Naive B cell (primary cell): ENCODE data around the gene ASPSCR1. TPM values are rescaled to one million over a fixed set of nuclear protein-coding genes. Genes with fewer than 3 reads are reported as not detected.
"Not testable (repeated sequence)": the region's sequence is repeated elsewhere in the genome, so short reads cannot be mapped to it uniquely, and the experiment has no call there.

Experiments
- ATAC-seq, 2 donors: fragments of 150-1000 bp; cut with Tn5 transposase; 2 replicates each; pipeline ENCODE4 v1.10.0; 2021; ENCODE audit warnings: low read depth in 2 of 2, mild to moderate bottlenecking in 2 of 2, moderate library complexity in 2 of 2
- DNase-seq: peaks from one replicate; pipeline ENCODE4 v3.0.0; 2022
- H3K27ac Mint-ChIP-seq, 6 donors: one replicate each; pipeline ENCODE4 v1.8.0; 2020 to 2022; ENCODE audit warnings: mild to moderate bottlenecking in 6 of 6, mixed read lengths in 6 of 6, moderate library complexity in 5 of 6, inconsistent platforms in 2 of 6
- H3K27me3 Mint-ChIP-seq, 3 donors: one replicate each; pipeline ENCODE4 v1.8.0; 2021 to 2022; ENCODE audit warnings: mixed read lengths in 3 of 3, mild to moderate bottlenecking in 1 of 3
- H3K36me3 Mint-ChIP-seq, 2 donors: one replicate each; pipeline ENCODE4 v1.8.0; 2020 to 2022; ENCODE audit warnings: mixed read lengths in 2 of 2, inconsistent platforms in 1 of 2, mild to moderate bottlenecking in 1 of 2
- H3K4me1 Mint-ChIP-seq, 3 donors: one replicate each; pipeline ENCODE4 v1.8.0; 2020 to 2022; ENCODE audit warnings: mixed read lengths in 3 of 3, inconsistent platforms in 1 of 3, mild to moderate bottlenecking in 1 of 3, moderate library complexity in 1 of 3
- H3K4me3 Mint-ChIP-seq, 8 donors: one replicate each; pipeline ENCODE4 v1.8.0; 2020 to 2022; ENCODE audit warnings: mild to moderate bottlenecking in 8 of 8, mixed read lengths in 8 of 8, moderate library complexity in 8 of 8, inconsistent platforms in 2 of 8
- H3K9me3 Mint-ChIP-seq, 7 donors: one replicate each; pipeline ENCODE4 v1.8.0; 2020 to 2022; ENCODE audit warnings: mixed read lengths in 7 of 7, mild to moderate bottlenecking in 5 of 7, inconsistent platforms in 2 of 7, moderate library complexity in 1 of 7
- polyA plus RNA-seq, 6 donors: library from polyadenylated mRNA; unstranded; fragments of 300-500 nt; fragmentation: Illumina TruSeq; gene quantifications; one replicate each; pipeline ENCODE4 v1.2.3, GENCODE V29; 2021; ENCODE audit warnings: low read depth in 6 of 6

Gene ASPSCR1
- polyA plus RNA-seq, 6 donors from 2014 or later, result 20.2 to 31.0 (median 25.0) TPM

DNA sequence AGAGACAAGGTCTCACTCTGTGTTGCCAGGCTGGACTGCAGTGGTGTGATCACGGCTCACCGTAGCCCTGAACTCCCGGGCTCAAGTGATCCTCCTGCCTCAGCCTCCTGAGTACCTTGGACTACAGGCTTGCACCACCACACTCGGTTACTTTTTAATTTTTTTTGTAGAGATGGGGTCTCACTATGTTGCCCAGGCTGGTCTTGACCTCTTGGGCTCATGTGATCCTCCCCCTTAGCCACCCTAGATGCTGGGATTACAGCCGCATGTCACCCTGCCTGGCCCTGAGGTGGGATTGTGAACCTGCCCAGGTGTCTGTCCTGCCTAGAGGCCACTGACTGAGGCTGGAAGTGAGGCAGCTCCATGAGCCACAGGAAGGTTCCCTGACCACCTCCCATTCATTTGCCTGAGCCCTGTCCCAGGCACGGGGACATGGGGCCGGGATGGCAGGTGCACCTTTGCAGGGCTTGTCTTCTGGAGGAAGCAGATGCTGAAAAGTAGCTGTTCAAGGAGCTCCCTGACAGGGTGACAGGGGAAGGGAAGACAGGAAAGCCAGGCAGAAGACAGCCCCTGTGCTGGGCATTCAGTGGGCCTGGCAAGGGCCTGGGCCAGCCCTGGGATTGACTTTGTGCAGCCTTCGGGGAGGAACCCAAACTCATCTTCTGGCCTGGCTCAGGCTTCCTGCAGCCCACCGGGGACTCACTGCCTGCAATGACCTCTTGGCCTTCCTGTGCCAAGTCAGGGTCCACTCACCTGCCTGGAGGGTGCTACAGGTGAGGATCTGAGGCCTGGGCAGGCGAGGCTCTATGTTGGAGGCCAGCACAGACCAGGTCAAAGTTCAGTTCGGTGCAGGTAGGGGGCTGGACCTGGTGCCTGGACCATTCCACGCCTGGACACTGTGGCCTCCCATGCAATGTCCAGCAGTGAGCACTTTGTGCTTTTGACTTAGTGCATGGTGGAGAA, 8.3 kb upstream of the ASPSCR1 start:
- Mint-ChIP-seq H3K27me3 (peaks cover 0 to 15% (median 6%) of the 10 kb centered on the region in 3 donors), H3K4me1 (peaks cover 5 to 20% (median 17%) of the 10 kb centered on the region in 3 donors), H3K4me3 (peak overlapping the region in 3 of 8 donors; percentile 42 to 87 (median 81)), H3K36me3 (no peaks in the 10 kb centered on the region), H3K27ac (no peak overlapping the region), H3K9me3 (no peaks in the 10 kb centered on the region)
- DNase-seq (no peak), ATAC-seq (no peak)

- peaks cover 12 to 17% (median 13%) of the 10 kb centered on the region in 3 donors for H3K4me1 Mint-ChIP-seq
- peaks cover 0 to 1% (median 0%) of the 10 kb centered on the region in 7 donors for H3K9me3 Mint-ChIP-seq
- H3K4me3 Mint-ChIP-seq, result peak overlapping the region in 1 of 8 donors; percentile 21
- ATAC-seq, result no peak
- H3K27ac Mint-ChIP-seq, result no peak overlapping the region
- peaks cover 4 to 8% (median 4%) of the 10 kb centered on the region in 3 donors for H3K27me3 Mint-ChIP-seq
- DNase-seq, result no peak
- no peaks in the 10 kb centered on the region for H3K36me3 Mint-ChIP-seq
Measured at GRCh38 chr17:81973432-81973831, 4.0 kb upstream of the ASPSCR1 start.

GRCh38 chr17:81976332-81977210, 858 bp upstream of the ASPSCR1 start:
- H3K4me3 Mint-ChIP-seq, result peak overlapping the region; percentile 96 to 99 (median 97)
- H3K27me3 Mint-ChIP-seq, result peaks cover 0 to 8% (median 4%) of the 10 kb centered on the region in 3 donors
- H3K9me3 Mint-ChIP-seq, result peaks cover 0 to 1% (median 0%) of the 10 kb centered on the region in 7 donors
- peak; percentile 11 to 14 for ATAC-seq
- peaks cover 0 to 4% of the 10 kb centered on the region in 2 donors for H3K36me3 Mint-ChIP-seq
- peaks cover 22 to 33% (median 31%) of the 10 kb centered on the region in 3 donors for H3K4me1 Mint-ChIP-seq
- no peak for DNase-seq
- H3K27ac Mint-ChIP-seq, result peak overlapping the region; percentile 95 to 99 (median 96)

DNA sequence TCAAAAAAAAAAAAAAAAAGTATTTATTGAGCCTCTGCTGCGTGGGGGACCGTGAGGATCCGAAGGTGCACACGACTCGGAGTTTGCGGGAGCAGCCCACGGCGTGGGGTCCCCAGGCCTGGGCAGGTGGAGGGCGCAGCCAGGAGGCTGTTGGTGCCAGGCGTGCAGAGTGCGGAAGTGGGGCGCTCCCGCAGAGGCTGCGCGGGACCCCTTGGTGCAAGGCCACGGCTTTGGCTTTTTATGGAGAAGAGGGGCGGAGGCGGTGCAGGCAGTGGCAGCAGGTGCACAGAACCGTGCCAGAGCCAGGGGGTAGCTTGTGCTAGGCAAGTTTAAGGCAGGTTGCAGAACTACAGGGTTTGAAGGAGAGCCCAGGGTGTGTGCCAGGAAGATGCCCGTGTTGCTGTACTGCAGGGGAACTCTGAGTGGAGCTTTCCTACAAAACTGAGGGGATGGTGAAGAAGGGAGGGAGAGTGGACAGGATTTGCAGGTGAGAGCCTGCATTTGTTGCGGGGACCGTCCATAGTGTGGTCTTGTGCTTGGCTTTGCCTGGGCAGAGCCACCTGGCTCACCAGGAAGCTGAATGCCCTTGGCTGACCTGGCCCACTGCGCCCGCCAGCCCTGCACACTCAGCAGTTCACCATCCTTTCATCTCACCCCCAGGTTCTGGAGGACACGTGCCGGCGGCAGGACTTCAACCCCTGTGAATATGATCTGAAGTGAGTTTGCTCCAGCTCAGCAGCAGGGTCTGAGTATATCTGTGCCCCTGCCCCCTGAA, 1.3 kb downstream of the ASPSCR1 start:
- Mint-ChIP-seq H3K27me3 (peaks cover 0 to 8% (median 4%) of the 10 kb centered on the region in 3 donors), H3K36me3 (peaks cover 0 to 4% of the 10 kb centered on the region in 2 donors), H3K4me3 (peak overlapping the region; percentile 77 to 97 (median 84)), H3K27ac (peak overlapping the region in 3 of 6 donors; percentile 26 to 79 (median 67)), H3K4me1 (peaks cover 28 to 49% (median 45%) of the 10 kb centered on the region in 3 donors), H3K9me3 (peaks cover 0 to 1% (median 0%) of the 10 kb centered on the region in 7 donors)
- no peak for DNase-seq
- no peak for ATAC-seq

- no peaks in the 10 kb centered on the region for H3K9me3 Mint-ChIP-seq
- H3K4me1 Mint-ChIP-seq, result peaks cover 28 to 53% (median 52%) of the 10 kb centered on the region in 3 donors
- peaks cover 0 to 4% (median 2%) of the 10 kb centered on the region in 3 donors for H3K27me3 Mint-ChIP-seq
- DNase-seq (no peak), ATAC-seq (no peak)
- peak overlapping the region in 1 of 6 donors; percentile 66 for H3K27ac Mint-ChIP-seq
- peak overlapping the region in 5 of 8 donors; percentile 45 to 89 (median 67) for H3K4me3 Mint-ChIP-seq
- H3K36me3 Mint-ChIP-seq, result peaks cover 4 to 5% of the 10 kb centered on the region in 2 donors
Measured at GRCh38 chr17:81980122-81980521, 2.7 kb downstream of the ASPSCR1 start.

DNA sequence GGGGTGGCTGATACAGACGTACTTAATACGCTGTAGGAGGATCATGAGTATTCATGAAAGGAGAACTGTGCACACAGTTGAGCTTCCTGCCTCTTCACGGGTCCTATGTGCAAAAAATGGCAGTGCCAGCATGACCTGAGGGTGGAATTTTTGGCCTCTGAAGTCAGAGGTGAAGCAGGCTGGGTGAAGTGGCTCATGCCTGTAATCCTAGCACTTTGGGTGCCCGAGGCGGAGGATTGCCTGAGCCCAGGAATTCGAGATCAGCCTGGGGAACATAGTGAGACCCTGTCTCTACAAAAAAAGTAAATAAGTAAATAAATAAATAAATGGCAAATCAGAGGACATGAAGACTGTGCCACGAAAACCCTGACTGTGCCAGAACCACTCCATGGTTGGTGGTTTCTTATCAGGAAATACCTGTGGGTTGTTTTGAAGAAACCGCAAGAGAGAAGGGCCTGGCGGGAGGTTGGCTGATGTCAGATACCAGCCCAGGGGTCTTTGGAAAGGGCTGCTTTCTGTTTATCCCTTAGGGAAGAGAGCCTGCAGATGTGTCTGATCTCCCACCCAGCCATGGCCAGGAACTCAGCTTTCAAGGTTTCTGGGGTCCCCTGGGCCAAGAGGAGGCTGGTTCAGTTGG, 3.4 kb downstream of the ASPSCR1 start:
- H3K27ac Mint-ChIP-seq, result no peak overlapping the region
- H3K4me3 Mint-ChIP-seq, result peak overlapping the region in 3 of 8 donors; percentile 45 to 89 (median 58)

GRCh38 chr17:81981511-81981910, 4.1 kb downstream of the ASPSCR1 start:
- not testable (repeated sequence) for ATAC-seq, H3K27ac Mint-ChIP-seq, H3K36me3 Mint-ChIP-seq, DNase-seq, H3K27me3 Mint-ChIP-seq, H3K9me3 Mint-ChIP-seq, H3K4me3 Mint-ChIP-seq
- peaks cover 26 to 52% (median 49%) of the 10 kb centered on the region in 3 donors for H3K4me1 Mint-ChIP-seq

More for the DNA sequence above, 3.4 kb downstream of the ASPSCR1 start:
- peaks cover 4 to 8% of the 10 kb centered on the region in 2 donors for H3K36me3 Mint-ChIP-seq
- DNase-seq (no peak), ATAC-seq (no peak)
- H3K27me3 Mint-ChIP-seq, result peaks cover 0 to 4% (median 0%) of the 10 kb centered on the region in 3 donors
- H3K4me1 Mint-ChIP-seq, result peaks cover 29 to 55% (median 52%) of the 10 kb centered on the region in 3 donors
- no peaks in the 10 kb centered on the region for H3K9me3 Mint-ChIP-seq

- Mint-ChIP-seq H3K9me3 (no peaks in the 10 kb centered on the region), H3K27ac (peak overlapping the region in 2 of 6 donors; percentile 60 to 68), H3K36me3 (peaks cover 4 to 8% of the 10 kb centered on the region in 2 donors), H3K4me3 (peak overlapping the region in 5 of 8 donors; percentile 21 to 42 (median 22)), H3K27me3 (no peaks in the 10 kb centered on the region), H3K4me1 (peaks cover 22 to 48% (median 44%) of the 10 kb centered on the region in 3 donors)
- DNase-seq (no peak), ATAC-seq (no peak)
Measured at GRCh38 chr17:81983011-81983638, 5.7 kb downstream of the ASPSCR1 start.

DNA sequence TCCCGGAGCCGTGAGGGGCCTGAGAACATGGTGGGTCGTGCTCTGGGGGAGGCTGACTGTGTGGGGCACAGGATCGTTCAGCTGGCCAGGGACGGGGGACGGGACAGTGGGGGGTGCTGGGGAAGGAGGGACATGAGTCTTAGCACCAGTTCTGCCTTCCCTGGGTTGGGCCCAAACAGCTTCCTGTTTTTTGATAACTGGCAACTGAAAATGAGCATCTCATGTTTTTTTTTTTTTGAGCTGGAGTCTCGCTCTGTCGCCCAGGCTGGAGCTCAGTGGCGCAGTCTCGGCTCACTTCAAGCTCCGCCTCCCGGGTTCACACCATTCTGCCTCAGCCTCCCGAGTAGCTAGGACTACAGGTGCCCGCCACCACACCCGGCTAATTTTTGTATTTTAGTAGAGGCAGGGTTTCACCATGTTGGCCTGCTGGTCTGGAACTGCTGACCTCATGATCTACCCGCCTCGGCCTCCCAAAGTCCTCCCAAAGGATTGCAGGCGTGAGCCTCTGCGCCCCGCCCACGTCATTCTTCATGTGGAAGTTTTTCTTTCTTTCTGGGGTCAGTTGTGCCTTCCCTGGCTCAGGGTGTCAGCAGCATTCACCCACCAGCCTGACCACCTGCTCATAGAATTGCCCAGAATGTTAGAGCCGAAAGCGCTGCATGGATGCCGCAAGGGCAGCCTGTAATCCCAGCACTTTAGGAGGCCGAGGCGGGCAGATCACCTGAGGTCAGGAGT, 6.4 kb downstream of the ASPSCR1 start:
- peaks cover 17 to 43% (median 38%) of the 10 kb centered on the region in 3 donors for H3K4me1 Mint-ChIP-seq
- H3K27ac Mint-ChIP-seq, result peak overlapping the region in 2 of 6 donors; percentile 56 to 60
- no peaks in the 10 kb centered on the region for H3K27me3 Mint-ChIP-seq
- peaks cover 4 to 8% of the 10 kb centered on the region in 2 donors for H3K36me3 Mint-ChIP-seq
- peak; percentile 47 to 67 for ATAC-seq
- DNase-seq, result no peak
- H3K4me3 Mint-ChIP-seq, result peak overlapping the region in 3 of 8 donors; percentile 21 to 42 (median 22)
- no peaks in the 10 kb centered on the region for H3K9me3 Mint-ChIP-seq

- ATAC-seq (no peak), DNase-seq (no peak)
- Mint-ChIP-seq H3K36me3 (peaks cover 0 to 8% of the 10 kb centered on the region in 2 donors), H3K9me3 (no peaks in the 10 kb centered on the region), H3K4me1 (peaks cover 10 to 38% (median 33%) of the 10 kb centered on the region in 3 donors), H3K27me3 (no peaks in the 10 kb centered on the region), H3K4me3 (peak overlapping the region in 1 of 8 donors; percentile 70), H3K27ac (peak overlapping the region in 1 of 6 donors; percentile 63)
Measured at GRCh38 chr17:81984773-81985410, 7.5 kb downstream of the ASPSCR1 start.

GRCh38 chr17:81986606-81987005, 9.2 kb downstream of the ASPSCR1 start:
- peaks cover 0 to 8% of the 10 kb centered on the region in 2 donors for H3K36me3 Mint-ChIP-seq
- no peak overlapping the region for H3K27ac Mint-ChIP-seq

More at GRCh38 chr17:81986606-81987005, 9.2 kb downstream of the ASPSCR1 start:
- no peak for ATAC-seq
- Mint-ChIP-seq H3K4me3 (no peak overlapping the region), H3K27me3 (no peaks in the 10 kb centered on the region), H3K4me1 (peaks cover 15 to 38% (median 23%) of the 10 kb centered on the region in 3 donors), H3K9me3 (no peaks in the 10 kb centered on the region)
- no peak for DNase-seq
